Glutamatergic neuron (in vitro differentiated cells): ENCODE data around the gene EMC9. TPM values are rescaled to one million over a fixed set of nuclear protein-coding genes. Genes with fewer than 3 reads are reported as not detected.
"Not testable (repeated sequence)": the region's sequence is repeated elsewhere in the genome, so short reads cannot be mapped to it uniquely, and the experiment has no call there.

Source experiments
- DNase-seq: peaks from one replicate; pipeline ENCODE4 v3.0.0; 2022
- H3K27ac Mint-ChIP-seq: one replicate; pipeline ENCODE4 v1.8.0; 2020; ENCODE audit warnings: mild to moderate bottlenecking, mixed read lengths, inconsistent platforms; ENCODE audit not compliant: unreplicated experiment
- H3K27me3 Mint-ChIP-seq: one replicate; pipeline ENCODE4 v1.8.0; 2020; ENCODE audit warnings: mild to moderate bottlenecking, moderate library complexity, mixed read lengths, inconsistent platforms; ENCODE audit not compliant: unreplicated experiment
- H3K36me3 Mint-ChIP-seq: one replicate; pipeline ENCODE4 v1.8.0; 2020; ENCODE audit warnings: mild to moderate bottlenecking, mixed read lengths, inconsistent platforms; ENCODE audit not compliant: unreplicated experiment
- H3K4me1 Mint-ChIP-seq: one replicate; pipeline ENCODE4 v1.8.0; 2020; ENCODE audit warnings: mild to moderate bottlenecking, low read depth, mixed read lengths, inconsistent platforms; ENCODE audit not compliant: unreplicated experiment
- H3K4me3 Mint-ChIP-seq: one replicate; pipeline ENCODE4 v1.8.0; 2020; ENCODE audit warnings: mild to moderate bottlenecking, mixed read lengths, inconsistent platforms; ENCODE audit not compliant: unreplicated experiment
- H3K9me3 Mint-ChIP-seq: one replicate; pipeline ENCODE4 v1.8.0; 2020; ENCODE audit warnings: mild to moderate bottlenecking, moderate library complexity, mixed read lengths, inconsistent platforms; ENCODE audit not compliant: unreplicated experiment
- CTCF ChIP-seq: fragments of 200-600 bp; sonication (generic); IDR thresholded peaks from one replicate; pipeline ENCODE4 v1.5.0; 2021; ENCODE audit not compliant: partially characterized antibody, unreplicated experiment
- total RNA-seq: library from RNA; stranded (reverse); fragmentation: NEBNext Ultra II Directional; extraction: Animal tissue kit (Norgen Biotek cat#: 25700); gene quantifications from one replicate; pipeline ENCODE4 v1.2.1, GENCODE V29; 2021; ENCODE audit not compliant: unreplicated experiment

EMC9 gene
- total RNA-seq, 1 donor from 2014 or later = 18.1 TPM

GRCh38 chr14:24110060-24110459 lies 31.3 kb downstream of the EMC9 start:
- no peak for TF ChIP-seq CTCF
- H3K27ac Mint-ChIP-seq = no peak overlapping the region
- peaks cover 2% of the 10 kb centered on the region for H3K36me3 Mint-ChIP-seq
- no peak for DNase-seq
- H3K27me3 Mint-ChIP-seq = peaks cover 4% of the 10 kb centered on the region
- H3K9me3 Mint-ChIP-seq = peaks cover 7% of the 10 kb centered on the region
- H3K4me3 Mint-ChIP-seq = no peak overlapping the region
- H3K4me1 Mint-ChIP-seq = peaks cover 2% of the 10 kb centered on the region

GRCh38 chr14:24108336-24108874 lies 33.0 kb downstream of the EMC9 start:
- Mint-ChIP-seq H3K4me1 (peaks cover 2% of the 10 kb centered on the region), H3K27ac (peak overlapping the region; percentile 75), H3K36me3 (peaks cover 12% of the 10 kb centered on the region), H3K4me3 (no peak overlapping the region), H3K9me3 (no peaks in the 10 kb centered on the region), H3K27me3 (peaks cover 2% of the 10 kb centered on the region)
- no peak for TF ChIP-seq CTCF
- DNase-seq = no peak

- Mint-ChIP-seq H3K36me3 (peaks cover 16% of the 10 kb centered on the region), H3K4me1 (peaks cover 2% of the 10 kb centered on the region), H3K9me3 (peaks cover 2% of the 10 kb centered on the region), H3K27me3 (peaks cover 3% of the 10 kb centered on the region), H3K27ac (no peak overlapping the region), H3K4me3 (no peak overlapping the region)
- no peak for TF ChIP-seq CTCF
- no peak for DNase-seq
Measured at GRCh38 chr14:24106672-24107271, 34.6 kb downstream of the EMC9 start.

- not testable (repeated sequence) for H3K27me3 Mint-ChIP-seq, H3K4me3 Mint-ChIP-seq, DNase-seq, H3K4me1 Mint-ChIP-seq, H3K9me3 Mint-ChIP-seq
- peak overlapping the region; percentile 2 for H3K27ac Mint-ChIP-seq
- peaks cover 16% of the 10 kb centered on the region for H3K36me3 Mint-ChIP-seq
Measured at GRCh38 chr14:24105609-24106239, 35.7 kb downstream of the EMC9 start.

- Mint-ChIP-seq H3K27ac (no peak overlapping the region), H3K4me3 (peak overlapping the region; percentile 52), H3K27me3 (peaks cover 3% of the 10 kb centered on the region), H3K9me3 (peaks cover 2% of the 10 kb centered on the region), H3K4me1 (no peaks in the 10 kb centered on the region), H3K36me3 (peaks cover 16% of the 10 kb centered on the region)
- TF ChIP-seq CTCF = no peak
- no peak for DNase-seq
Measured at GRCh38 chr14:24103451-24103850, 37.9 kb downstream of the EMC9 start.
